GM12891 (cell line): Measurements from ENCODE around the gene NFATC1.

Experiments used
- PAX5 ChIP-seq: IDR thresholded peaks from 2 replicates; pipeline ENCODE4 v1.6.1; 2011; ENCODE audit warnings: low read length, moderate library complexity, mild to moderate bottlenecking; ENCODE audit not compliant: insufficient read depth, severe bottlenecking
- POLR2A ChIP-seq: IDR thresholded peaks from 2 replicates; pipeline ENCODE4 v1.6.1; 2011; ENCODE audit warnings: low read depth, low read length, control low read depth
- POLR2AphosphoS5 ChIP-seq: IDR thresholded peaks from 2 replicates; pipeline ENCODE4 v1.6.1; 2011; ENCODE audit warnings: low read depth, low read length, control low read depth
- TAF1 ChIP-seq: IDR thresholded peaks from 2 replicates; pipeline ENCODE4 v1.6.1; 2011; ENCODE audit warnings: low read depth, low read length, control low read depth

DNA sequence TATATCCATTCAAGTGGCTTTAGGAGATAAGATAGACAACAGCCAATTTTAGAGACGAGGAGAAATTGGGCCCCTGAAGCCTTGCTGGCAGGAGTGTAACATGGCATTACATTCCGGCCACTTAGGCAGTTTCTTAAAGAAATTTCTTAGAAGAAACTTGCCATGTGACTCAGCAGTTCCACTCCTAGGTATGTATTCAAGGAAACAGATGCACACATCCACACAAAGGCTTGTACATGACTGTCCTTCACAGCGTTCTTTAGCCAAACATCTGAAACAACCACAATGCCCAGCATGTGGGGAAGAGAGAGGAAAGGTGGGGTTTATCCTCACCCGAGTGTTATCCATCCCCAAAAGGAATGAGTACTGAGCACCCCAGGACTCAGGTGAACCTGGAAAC is 107.1 kb downstream of the NFATC1 start:
- TF ChIP-seq POLR2A (no peak), POLR2AphosphoS5 (no peak), PAX5 (no peak), TAF1 (no peak)
